Fibroblast of the aortic adventitia (primary cell): Measurements from ENCODE around the gene PTPN13. TPM values are rescaled to one million over a fixed set of nuclear protein-coding genes. Genes with fewer than 3 reads are reported as not detected.

ENCODE experiments used
- DNase-seq: peaks from one replicate; pipeline ENCODE4 v3.0.0-alpha.2; 2010; ENCODE audit warnings: low read depth
- H3K4me3 ChIP-seq: 2 replicates; pipeline ENCODE4 v1.5.1; 2011; ENCODE audit warnings: low read depth, mild to moderate bottlenecking, control low read depth, low read length, moderate library complexity
- total RNA-seq: library from RNA; depleted of rRNA; stranded (reverse); fragments of >200 nt; gene quantifications from 2 replicates; pipeline ENCODE4 v1.2.3, GENCODE V29; 2012; ENCODE audit warnings: low replicate concordance
- TF ChIP-seq, protein P1 (sequence below): IDR thresholded peaks from 2 replicates; pipeline ENCODE4 v1.5.1; 2011; ENCODE audit warnings: mild to moderate bottlenecking, low read length, control low read depth, inconsistent platforms; ENCODE audit not compliant: insufficient read depth

The PTPN13 gene
- total RNA-seq, 1 donor: 67.6 TPM

GRCh38 chr4:86788826-86789225 is 194.7 kb downstream of the PTPN13 start:
- DNase-seq: no peak
- TF ChIP-seq, protein P1, sequence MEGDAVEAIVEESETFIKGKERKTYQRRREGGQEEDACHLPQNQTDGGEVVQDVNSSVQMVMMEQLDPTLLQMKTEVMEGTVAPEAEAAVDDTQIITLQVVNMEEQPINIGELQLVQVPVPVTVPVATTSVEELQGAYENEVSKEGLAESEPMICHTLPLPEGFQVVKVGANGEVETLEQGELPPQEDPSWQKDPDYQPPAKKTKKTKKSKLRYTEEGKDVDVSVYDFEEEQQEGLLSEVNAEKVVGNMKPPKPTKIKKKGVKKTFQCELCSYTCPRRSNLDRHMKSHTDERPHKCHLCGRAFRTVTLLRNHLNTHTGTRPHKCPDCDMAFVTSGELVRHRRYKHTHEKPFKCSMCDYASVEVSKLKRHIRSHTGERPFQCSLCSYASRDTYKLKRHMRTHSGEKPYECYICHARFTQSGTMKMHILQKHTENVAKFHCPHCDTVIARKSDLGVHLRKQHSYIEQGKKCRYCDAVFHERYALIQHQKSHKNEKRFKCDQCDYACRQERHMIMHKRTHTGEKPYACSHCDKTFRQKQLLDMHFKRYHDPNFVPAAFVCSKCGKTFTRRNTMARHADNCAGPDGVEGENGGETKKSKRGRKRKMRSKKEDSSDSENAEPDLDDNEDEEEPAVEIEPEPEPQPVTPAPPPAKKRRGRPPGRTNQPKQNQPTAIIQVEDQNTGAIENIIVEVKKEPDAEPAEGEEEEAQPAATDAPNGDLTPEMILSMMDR: no peak

GRCh38 chr4:86791126-86791525 is 197.0 kb downstream of the PTPN13 start:
- DNase-seq: no peak
- no peak overlapping the region for H3K4me3 ChIP-seq
- TF ChIP-seq, protein P1: no peak

More at GRCh38 chr4:86788826-86789225, 194.7 kb downstream of the PTPN13 start:
- no peak overlapping the region for H3K4me3 ChIP-seq

DNA sequence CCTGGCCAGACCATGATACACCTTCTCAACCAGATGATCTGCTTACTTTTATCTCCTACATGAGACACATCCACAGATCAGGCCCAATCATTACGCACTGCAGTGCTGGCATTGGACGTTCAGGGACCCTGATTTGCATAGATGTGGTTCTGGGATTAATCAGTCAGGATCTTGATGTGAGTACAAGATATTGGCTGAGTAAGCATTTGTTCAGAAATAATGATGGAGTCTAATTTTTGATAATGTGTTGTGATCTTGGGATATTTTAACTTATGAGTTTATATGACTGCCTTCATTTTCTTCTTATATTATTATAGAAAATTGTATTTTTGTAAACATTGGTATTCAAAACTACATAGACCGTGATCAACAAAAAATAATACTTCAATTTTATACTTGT is 215.7 kb downstream of the PTPN13 start:
- H3K4me3 ChIP-seq: no peak overlapping the region
- no peak for DNase-seq
- TF ChIP-seq, protein P1: no peak

GRCh38 chr4:86810847-86811246 is 216.7 kb downstream of the PTPN13 start:
- TF ChIP-seq, protein P1: no peak
- no peak overlapping the region for H3K4me3 ChIP-seq
- no peak for DNase-seq

- DNase-seq: no peak
- TF ChIP-seq, protein P1: no peak
- no peak overlapping the region for H3K4me3 ChIP-seq
These were observed 221.5 kb downstream of the PTPN13 start for GRCh38 chr4:86815653-86816052.

- no peak overlapping the region for H3K4me3 ChIP-seq
- TF ChIP-seq, protein P1: no peak
- peak; percentile 88 for DNase-seq
These were observed 222.6 kb downstream of the PTPN13 start for GRCh38 chr4:86816501-86817273.
